Mesothelial cell of epicardium (in vitro differentiated cells): ENCODE measurements around the gene PELI2. TPM values are rescaled to one million over a fixed set of nuclear protein-coding genes. Genes with fewer than 3 reads are reported as not detected.

Experiments
- DNase-seq, 2 experiments: peaks; one replicate each; pipeline ENCODE4 v3.0.0; 2021; ENCODE audit warnings: low spot score in 2 of 2; ENCODE audit not compliant: unreplicated experiment in 2 of 2
- H3K27ac Mint-ChIP-seq: 2 replicates; pipeline ENCODE4 v1.8.0; 2021; ENCODE audit warnings: mixed read lengths
- H3K27me3 Mint-ChIP-seq: 2 replicates; pipeline ENCODE4 v1.8.0; 2021; ENCODE audit warnings: low read depth, mixed read lengths
- H3K36me3 Mint-ChIP-seq: 2 replicates; pipeline ENCODE4 v1.8.0; 2021; ENCODE audit warnings: mixed read lengths
- H3K4me1 Mint-ChIP-seq: 2 replicates; pipeline ENCODE4 v1.8.0; 2021; ENCODE audit warnings: mixed read lengths
- H3K4me3 Mint-ChIP-seq: 2 replicates; pipeline ENCODE4 v1.8.0; 2021; ENCODE audit warnings: mild to moderate bottlenecking, moderate library complexity, mixed read lengths
- H3K9me3 Mint-ChIP-seq: 2 replicates; pipeline ENCODE4 v1.8.0; 2021; ENCODE audit warnings: mixed read lengths
- CTCF ChIP-seq: fragments of 200-600 bp; sonication (generic); IDR thresholded peaks from one replicate; pipeline ENCODE4 v1.5.0; 2021; ENCODE audit warnings: antibody characterized with exemption; ENCODE audit not compliant: unreplicated experiment
- total RNA-seq: library from RNA; stranded (reverse); gene quantifications from 3 replicates; pipeline ENCODE4 v1.2.1, GENCODE V29; 2021

Gene PELI2
- total RNA-seq, 1 donor from 2014 or later, result 10.0 TPM

- Mint-ChIP-seq H3K4me3 (no peak overlapping the region), H3K4me1 (peaks cover 6% of the 10 kb centered on the region), H3K9me3 (no peaks in the 10 kb centered on the region), H3K36me3 (no peaks in the 10 kb centered on the region), H3K27me3 (peaks cover 3% of the 10 kb centered on the region), H3K27ac (no peak overlapping the region)
- no peak for DNase-seq
- no peak for TF ChIP-seq CTCF
Observed at GRCh38 chr14:56216626-56217379, 98.6 kb downstream of the PELI2 start.

- Mint-ChIP-seq H3K27ac (no peak overlapping the region), H3K9me3 (no peaks in the 10 kb centered on the region), H3K27me3 (peaks cover 3% of the 10 kb centered on the region), H3K4me1 (peaks cover 6% of the 10 kb centered on the region), H3K36me3 (no peaks in the 10 kb centered on the region), H3K4me3 (no peak overlapping the region)
- TF ChIP-seq CTCF, result no peak
- no peak for DNase-seq
Observed at GRCh38 chr14:56217380-56218045, 99.3 kb downstream of the PELI2 start.

- Mint-ChIP-seq H3K9me3 (no peaks in the 10 kb centered on the region), H3K27ac (no peak overlapping the region), H3K4me3 (no peak overlapping the region), H3K36me3 (no peaks in the 10 kb centered on the region), H3K27me3 (no peaks in the 10 kb centered on the region), H3K4me1 (peaks cover 9% of the 10 kb centered on the region)
- DNase-seq, result no peak
- TF ChIP-seq CTCF, result no peak
Observed at GRCh38 chr14:56219666-56220413, 101.6 kb downstream of the PELI2 start.

- TF ChIP-seq CTCF, result no peak
- peaks cover 7% of the 10 kb centered on the region for H3K4me1 Mint-ChIP-seq
- no peaks in the 10 kb centered on the region for H3K27me3 Mint-ChIP-seq
- no peak overlapping the region for H3K4me3 Mint-ChIP-seq
- H3K27ac Mint-ChIP-seq, result no peak overlapping the region
- no peak for DNase-seq
- no peaks in the 10 kb centered on the region for H3K9me3 Mint-ChIP-seq
- no peaks in the 10 kb centered on the region for H3K36me3 Mint-ChIP-seq
Observed at GRCh38 chr14:56221382-56222128, 103.3 kb downstream of the PELI2 start.

GRCh38 chr14:56224229-56224628 is 106.0 kb downstream of the PELI2 start:
- Mint-ChIP-seq H3K9me3 (no peaks in the 10 kb centered on the region), H3K27me3 (no peaks in the 10 kb centered on the region), H3K36me3 (no peaks in the 10 kb centered on the region), H3K4me1 (peaks cover 7% of the 10 kb centered on the region), H3K27ac (no peak overlapping the region), H3K4me3 (no peak overlapping the region)
- no peak for TF ChIP-seq CTCF
- no peak for DNase-seq
